ENCODE results near the gene FRMD5. TPM values are rescaled to one million over a fixed set of nuclear protein-coding genes. Genes with fewer than 3 reads are reported as not detected.

FRMD5 gene
- total RNA-seq, 1 donor from 2014 or later, result 1.5 TPM

GRCh38 chr15:44163370-44163769 is 31.7 kb downstream of the FRMD5 start:
- Mint-ChIP-seq H3K9me3 (ENCODE audit: low read depth) (no peaks in the 10 kb centered on the region), H3K4me3 (ENCODE audit: unreplicated experiment) (no peak overlapping the region), H3K36me3 (ENCODE audit: low read depth) (no peaks in the 10 kb centered on the region), H3K27ac (ENCODE audit: unreplicated experiment) (no peak overlapping the region), H3K27me3 (ENCODE audit: low read depth) (peaks cover 6% of the 10 kb centered on the region), H3K4me1 (ENCODE audit: low read depth) (peaks cover 4% of the 10 kb centered on the region)
- no peak for DNase-seq (ENCODE audit: low spot score)
- no peak for TF ChIP-seq CTCF (IDR thresholded peaks at IDR 0.05)

DNA sequence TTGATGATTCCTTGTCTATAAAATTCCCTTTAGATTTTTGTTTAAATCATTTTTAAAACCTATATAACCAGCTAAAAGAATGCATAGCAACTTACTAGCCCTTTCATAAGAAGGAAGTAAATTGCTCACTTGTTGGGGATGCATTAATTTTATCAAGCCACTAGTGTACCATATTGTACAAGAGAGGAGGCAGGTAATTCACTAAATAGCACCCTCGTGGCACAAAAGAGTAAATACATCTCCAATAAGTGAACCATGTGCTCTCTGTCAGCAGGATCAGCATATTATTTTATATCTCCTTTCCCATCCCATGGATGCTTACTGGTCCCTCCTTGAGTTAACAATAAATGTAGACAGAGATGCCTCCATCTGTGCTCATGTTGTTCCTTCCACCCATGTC is 34.3 kb downstream of the FRMD5 start:
- peaks cover 6% of the 10 kb centered on the region for H3K27me3 Mint-ChIP-seq (ENCODE audit: low read depth)
- H3K9me3 Mint-ChIP-seq (ENCODE audit: low read depth), result no peaks in the 10 kb centered on the region
- TF ChIP-seq CTCF (IDR thresholded peaks at IDR 0.05), result no peak
- H3K36me3 Mint-ChIP-seq (ENCODE audit: low read depth), result no peaks in the 10 kb centered on the region
- no peak overlapping the region for H3K4me3 Mint-ChIP-seq (ENCODE audit: unreplicated experiment)
- no peak for DNase-seq (ENCODE audit: low spot score)
- peaks cover 18% of the 10 kb centered on the region for H3K4me1 Mint-ChIP-seq (ENCODE audit: low read depth)
- no peak overlapping the region for H3K27ac Mint-ChIP-seq (ENCODE audit: unreplicated experiment)

GRCh38 chr15:44159492-44159891 is 35.6 kb downstream of the FRMD5 start:
- Mint-ChIP-seq H3K4me1 (ENCODE audit: low read depth) (peaks cover 18% of the 10 kb centered on the region), H3K27me3 (ENCODE audit: low read depth) (peaks cover 6% of the 10 kb centered on the region), H3K27ac (ENCODE audit: unreplicated experiment) (no peak overlapping the region), H3K4me3 (ENCODE audit: unreplicated experiment) (no peak overlapping the region), H3K36me3 (ENCODE audit: low read depth) (no peaks in the 10 kb centered on the region), H3K9me3 (ENCODE audit: low read depth) (no peaks in the 10 kb centered on the region)
- no peak for TF ChIP-seq CTCF (IDR thresholded peaks at IDR 0.05)
- no peak for DNase-seq (ENCODE audit: low spot score)

GRCh38 chr15:44158111-44158510 is 37.0 kb downstream of the FRMD5 start:
- no peak for DNase-seq (ENCODE audit: low spot score)
- Mint-ChIP-seq H3K4me3 (ENCODE audit: unreplicated experiment) (peak overlapping the region; percentile 8), H3K27me3 (ENCODE audit: low read depth) (peaks cover 2% of the 10 kb centered on the region), H3K27ac (ENCODE audit: unreplicated experiment) (peak overlapping the region; percentile 88), H3K4me1 (ENCODE audit: low read depth) (peaks cover 18% of the 10 kb centered on the region), H3K9me3 (ENCODE audit: low read depth) (no peaks in the 10 kb centered on the region), H3K36me3 (ENCODE audit: low read depth) (no peaks in the 10 kb centered on the region)
- no peak for TF ChIP-seq CTCF (IDR thresholded peaks at IDR 0.05)

DNA sequence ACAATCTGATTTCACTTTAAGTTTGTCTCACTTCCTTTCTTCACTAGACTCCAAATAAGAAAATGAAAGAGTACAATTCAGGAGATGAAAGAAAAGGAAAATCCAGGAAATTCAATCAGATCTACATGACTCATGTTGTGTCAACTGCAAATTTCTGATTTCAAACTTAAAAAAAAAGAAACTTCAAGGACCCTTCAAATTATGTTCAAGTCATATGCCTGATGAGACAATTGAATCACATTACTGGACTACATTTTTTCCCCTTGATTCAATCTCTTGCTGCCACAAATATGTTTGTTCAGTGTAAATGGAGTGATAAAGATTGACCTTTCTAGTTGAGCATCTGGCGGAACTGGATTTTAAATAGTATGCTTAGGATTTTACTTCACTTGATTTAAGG is 37.4 kb downstream of the FRMD5 start:
- Mint-ChIP-seq H3K27ac (ENCODE audit: unreplicated experiment) (peak overlapping the region; percentile 88), H3K4me1 (ENCODE audit: low read depth) (peaks cover 18% of the 10 kb centered on the region), H3K9me3 (ENCODE audit: low read depth) (peaks cover 4% of the 10 kb centered on the region), H3K27me3 (ENCODE audit: low read depth) (peaks cover 2% of the 10 kb centered on the region), H3K36me3 (ENCODE audit: low read depth) (no peaks in the 10 kb centered on the region), H3K4me3 (ENCODE audit: unreplicated experiment) (peak overlapping the region; percentile 8)
- no peak for DNase-seq (ENCODE audit: low spot score)
- no peak for TF ChIP-seq CTCF (IDR thresholded peaks at IDR 0.05)

Data from chondrocyte (in vitro differentiated cells).